Glomerular visceral epithelial cell (primary cell): ENCODE data around the gene MPC2.
A peak's percentile ranks its signal among the peaks of the same experiment; 100 is the strongest.

Source experiments
- DNase-seq: peaks from one replicate; pipeline ENCODE4 v3.0.0-alpha.2; 2016; ENCODE audit errors: extremely low spot score

The MPC2 gene

DNA sequence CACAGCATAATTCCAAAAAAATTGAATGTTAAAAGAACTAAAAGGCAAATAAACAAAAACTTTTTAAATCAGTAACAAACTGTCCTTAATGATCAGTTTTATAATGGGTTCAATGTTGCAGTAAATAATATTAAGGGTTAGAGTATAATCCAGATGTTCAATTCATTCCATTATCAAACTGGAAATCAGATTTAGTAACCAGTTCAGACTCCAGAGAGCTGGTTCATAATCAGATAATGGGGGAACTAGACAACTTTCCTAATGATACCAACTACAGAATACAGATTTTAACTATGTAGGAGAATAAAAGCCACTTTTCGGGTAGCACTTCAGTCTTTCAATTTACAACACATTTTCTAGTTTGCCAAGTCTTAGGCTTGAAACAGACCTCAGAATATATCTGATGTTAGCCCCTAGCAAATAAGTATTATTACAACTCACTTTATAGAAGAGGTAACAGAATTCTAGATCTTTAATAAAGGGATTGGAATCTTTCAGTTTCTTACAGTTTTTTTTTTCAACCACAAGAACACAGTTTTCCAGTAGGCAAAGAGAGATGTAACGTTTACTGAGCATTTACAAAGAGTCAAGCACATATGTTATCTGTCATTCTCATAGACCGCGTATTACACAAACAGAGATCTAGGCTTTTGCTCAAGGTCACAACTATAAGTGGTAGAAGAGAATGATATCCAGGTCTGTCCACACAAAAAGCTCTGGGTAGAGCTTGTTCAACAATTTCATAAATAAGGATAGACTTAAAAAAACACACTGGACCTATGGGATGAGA is 2.3 kb downstream of the MPC2 start:
- DNase-seq = no peak

GRCh38 chr1:167933788-167934187 is 3.1 kb downstream of the MPC2 start:
- DNase-seq = no peak

DNA sequence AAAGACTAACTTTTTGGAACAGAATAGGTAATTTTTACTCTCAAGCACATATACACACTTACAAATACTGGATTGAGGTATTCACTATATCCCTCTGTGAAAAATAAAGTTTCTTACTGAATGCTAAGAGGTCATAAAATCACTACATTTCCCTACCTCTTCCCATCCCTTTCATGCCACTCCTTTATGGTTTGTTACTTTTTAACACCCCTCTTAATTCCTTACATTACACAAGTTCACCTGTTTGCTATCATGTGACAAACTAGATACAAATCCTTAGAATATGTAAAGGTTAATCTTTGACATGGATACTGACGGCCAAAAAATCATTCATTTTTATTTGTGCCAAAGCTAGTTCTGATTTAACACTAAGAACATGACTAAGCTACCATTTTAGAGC is 7.1 kb downstream of the MPC2 start:
- DNase-seq = no peak

DNA sequence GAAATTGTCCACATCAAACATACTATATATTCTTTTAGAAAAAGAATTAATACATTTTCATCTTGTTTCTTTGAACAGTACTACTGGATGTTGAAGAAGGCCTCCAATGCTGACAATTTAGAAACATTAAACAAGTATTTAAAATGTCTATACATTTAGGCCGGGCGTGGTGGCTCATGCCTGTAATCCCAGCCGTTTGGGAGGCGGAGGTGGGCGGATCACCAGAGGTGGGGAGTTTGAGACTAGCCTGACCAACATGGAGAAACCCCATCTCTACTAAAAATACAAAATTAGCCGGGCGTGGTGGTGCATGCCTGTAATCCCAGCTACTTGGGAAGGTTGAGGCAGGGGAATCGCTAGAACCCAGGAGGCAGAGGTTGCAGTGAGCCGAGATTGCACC is 8.0 kb downstream of the MPC2 start:
- DNase-seq = peak; percentile 23

DNA sequence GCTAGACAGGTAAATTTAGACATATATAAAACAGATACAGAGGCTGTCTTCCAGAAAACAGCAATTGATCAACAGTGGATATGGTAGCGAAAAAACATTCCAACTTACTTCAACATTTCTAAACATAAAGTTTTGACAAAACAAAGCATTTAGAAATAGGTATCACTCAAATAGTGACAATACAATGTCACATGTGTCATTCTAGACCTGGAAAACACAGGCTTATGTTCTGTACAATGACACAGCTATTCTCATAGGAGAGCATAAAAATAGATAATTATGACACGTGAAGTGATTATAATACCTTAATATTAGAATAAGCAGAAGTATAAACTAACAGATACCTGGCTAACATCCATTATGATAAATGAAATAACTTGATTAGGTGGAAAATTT is 8.4 kb downstream of the MPC2 start:
- DNase-seq = no peak

GRCh38 chr1:167927046-167927754 is 9.7 kb downstream of the MPC2 start:
- DNase-seq = peak; percentile 40

- peak; percentile 37 for DNase-seq
Measured at GRCh38 chr1:167926486-167926997, 10.3 kb downstream of the MPC2 start.

GRCh38 chr1:167924543-167925231 is 12.2 kb downstream of the MPC2 start:
- DNase-seq = no peak

GRCh38 chr1:167924102-167924501 is 12.8 kb downstream of the MPC2 start:
- DNase-seq = no peak

GRCh38 chr1:167923324-167924056 is 13.4 kb downstream of the MPC2 start:
- DNase-seq = no peak

DNA sequence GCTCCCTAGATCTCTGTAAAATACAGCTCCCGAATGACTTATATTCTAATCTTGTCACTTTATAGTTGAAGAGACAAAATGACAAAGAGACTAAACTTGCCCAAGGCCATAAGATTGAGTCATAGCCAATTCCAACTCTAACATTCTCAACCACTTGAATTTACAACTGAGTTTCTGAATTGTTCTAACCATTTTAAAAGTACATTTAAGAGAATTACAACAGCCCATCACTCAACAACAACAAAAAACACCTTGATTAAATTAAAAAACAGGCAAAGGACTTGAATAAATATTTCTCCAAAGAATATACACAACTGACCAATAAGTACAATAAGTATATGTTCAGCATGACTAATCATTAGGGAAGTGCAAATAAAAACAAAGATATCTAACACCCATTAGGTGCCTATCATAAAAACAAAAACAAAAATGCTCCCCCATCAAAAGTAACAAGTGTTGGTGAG is 14.2 kb downstream of the MPC2 start:
- DNase-seq = no peak

DNA sequence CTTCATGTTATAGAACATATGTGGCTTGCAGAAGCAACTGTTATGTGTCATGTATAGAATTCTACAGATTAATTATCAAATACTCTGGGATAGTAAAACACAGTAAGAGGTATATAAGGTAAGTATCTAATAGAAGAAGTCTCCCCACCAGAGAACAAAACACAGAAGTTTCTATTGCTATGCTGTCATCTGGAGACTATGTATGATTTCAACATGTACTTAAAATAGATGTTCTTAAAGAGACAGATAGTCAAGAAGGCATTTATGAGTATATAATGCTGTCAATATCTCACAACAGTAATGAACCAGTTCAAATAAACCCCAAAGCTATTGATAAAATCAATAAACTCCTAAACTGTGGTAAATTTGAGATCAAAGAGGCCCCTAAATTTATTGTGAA is 14.8 kb downstream of the MPC2 start:
- DNase-seq = no peak

DNA sequence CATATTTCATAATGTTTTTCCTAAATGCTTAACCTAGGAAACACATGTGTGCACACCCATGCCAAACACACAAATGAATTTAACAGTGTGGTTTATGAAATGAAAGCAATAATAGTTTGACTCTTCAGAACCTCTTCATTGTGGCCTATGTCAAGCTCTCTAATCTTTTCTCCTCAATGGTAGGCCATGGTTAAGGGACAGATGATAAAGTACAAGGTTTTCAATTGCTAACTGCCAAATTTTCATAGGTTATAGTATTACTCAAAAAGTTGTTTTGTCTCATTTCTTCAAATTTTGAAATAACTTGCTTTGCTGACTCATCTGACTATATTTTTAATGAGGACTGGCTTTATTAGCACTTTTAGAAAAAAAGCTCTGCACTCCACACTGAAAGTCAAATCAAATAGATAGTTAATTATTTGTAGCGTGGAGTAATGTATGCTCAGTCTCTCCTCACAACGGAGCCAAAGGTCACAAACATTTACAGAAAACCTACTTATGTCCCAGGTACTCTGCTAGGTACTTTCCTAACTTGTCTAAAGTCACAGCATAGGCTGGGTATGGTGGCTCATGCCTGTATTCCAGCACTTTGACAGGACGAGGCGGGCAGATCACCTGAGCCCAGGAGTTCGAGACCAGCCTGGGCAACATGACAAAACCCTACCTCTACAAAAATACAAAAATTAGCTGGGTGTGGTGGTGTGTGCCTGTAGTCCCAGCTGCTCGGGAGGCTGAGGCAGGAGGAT is 19.9 kb downstream of the MPC2 start:
- DNase-seq = no peak

- DNase-seq = no peak
Measured at GRCh38 chr1:167915569-167915968, 21.3 kb downstream of the MPC2 start.

DNA sequence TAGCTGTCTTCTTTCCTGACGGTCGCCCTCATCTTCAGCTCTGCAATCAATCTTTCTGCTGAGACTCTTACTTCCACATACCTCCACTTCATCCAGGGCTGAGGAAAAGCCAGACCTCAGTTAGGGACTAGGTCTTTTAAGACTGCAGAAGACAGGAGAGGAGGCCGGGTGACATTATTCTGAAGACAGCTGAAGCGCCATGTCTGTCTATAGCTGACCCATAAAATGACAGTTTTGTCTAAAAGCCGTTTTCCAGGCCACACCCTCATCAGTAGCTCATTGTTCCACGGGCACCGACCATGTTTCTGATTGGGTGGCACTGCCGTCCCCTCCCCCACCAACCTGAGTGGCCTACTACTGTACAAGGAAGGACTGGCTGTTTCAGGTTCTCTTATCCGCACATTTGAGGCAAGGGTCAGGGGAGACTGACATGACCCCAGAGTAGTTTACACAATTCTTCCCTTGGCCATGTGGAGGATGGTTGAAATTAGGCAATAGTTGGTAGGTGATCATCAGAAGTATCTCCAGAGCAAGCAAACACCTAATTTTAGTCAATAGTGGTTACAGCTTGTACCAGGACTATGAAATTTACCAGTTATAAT is 22.9 kb downstream of the MPC2 start, which contains the start of gene ADCY10:
TSS of gene ADCY10 (minus strand) at position 240 of the 602 bp plus-strand sequence. CDS start 8,994 bp downstream, outside the sequence.
- no peak for DNase-seq

DNA sequence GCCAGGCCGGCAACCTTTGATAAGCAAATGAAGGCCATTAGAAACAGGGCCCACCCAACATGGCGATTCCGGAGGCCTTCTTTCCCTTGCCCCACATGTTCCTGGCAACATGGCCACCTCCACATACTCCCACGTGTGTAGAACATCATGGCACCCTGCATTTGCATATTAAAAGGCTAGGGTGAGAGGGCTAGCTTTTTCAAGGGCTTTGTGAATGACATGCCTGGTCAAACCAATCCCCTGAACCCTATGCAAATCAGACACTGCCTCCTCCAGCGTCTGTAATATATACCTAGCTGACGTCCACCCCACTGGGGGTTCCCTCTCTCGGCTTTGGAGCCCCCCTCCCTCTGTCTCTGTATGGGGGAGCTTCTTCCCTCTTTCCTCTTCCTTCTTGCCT is 24.6 kb downstream of the MPC2 start:
- DNase-seq = no peak

- DNase-seq = no peak
Measured at GRCh38 chr1:167911413-167911812, 25.5 kb downstream of the MPC2 start.

GRCh38 chr1:167910530-167910929 is 26.3 kb downstream of the MPC2 start:
- DNase-seq = no peak

DNA sequence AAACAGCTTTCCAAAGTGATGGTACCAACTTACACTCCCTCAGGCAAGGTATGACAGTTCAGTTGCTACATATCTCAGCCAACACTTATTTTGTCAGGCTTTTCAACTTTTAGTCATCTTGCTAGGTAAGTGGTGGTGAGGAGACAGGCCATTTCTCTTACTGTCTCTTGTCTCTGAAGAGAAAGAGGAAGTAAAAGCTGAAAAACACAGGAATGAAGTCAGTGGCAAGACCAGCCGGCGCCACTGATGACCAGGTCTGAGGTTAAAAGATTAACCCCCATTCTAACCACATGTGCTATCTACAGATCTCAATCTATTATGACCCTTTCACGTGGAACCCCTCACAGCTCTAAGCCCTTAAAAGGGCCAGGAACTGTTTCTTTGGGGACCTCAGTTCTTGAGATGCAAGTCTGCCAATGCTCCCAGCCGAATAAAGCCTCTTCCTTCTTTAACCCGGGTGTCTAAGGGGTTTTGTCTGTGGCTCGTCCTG is 27.1 kb downstream of the MPC2 start:
- DNase-seq = peak; percentile 23

GRCh38 chr1:167905671-167906070 is 31.2 kb downstream of the MPC2 start:
- no peak for DNase-seq
